Measurements from ENCODE around the gene SPAG7.

GRCh38 chr17:4974115-4974670 is 6.6 kb upstream of the SPAG7 start:
- TF ChIP-seq EZH2phosphoT487 (IDR thresholded peaks at IDR 0.05; ENCODE audit: low read depth, severe bottlenecking, unreplicated experiment) (no peak), CTCF (IDR thresholded peaks at IDR 0.05; ENCODE audit: poor library complexity) (no peak)
